HG02642 (cell line): ENCODE results near the gene CHKA.

Experiments
- ATAC-seq: cut with Tn5 transposase; IDR thresholded peaks from one replicate; pipeline ENCODE4 v1.9.1; 2021; ENCODE audit warnings: mild to moderate bottlenecking; ENCODE audit not compliant: unreplicated experiment, poor library complexity

Gene CHKA

GRCh38 chr11:68050371-68050841, 70.8 kb downstream of the CHKA start:
- ATAC-seq = no peak

GRCh38 chr11:68049509-68050370, 71.4 kb downstream of the CHKA start:
- no peak for ATAC-seq

GRCh38 chr11:68048681-68049508, 72.3 kb downstream of the CHKA start:
- no peak for ATAC-seq

- ATAC-seq = no peak
Observed at GRCh38 chr11:68047437-68048290, 73.5 kb downstream of the CHKA start.

GRCh38 chr11:68044898-68045351, 76.3 kb downstream of the CHKA start:
- no peak for ATAC-seq

GRCh38 chr11:68044145-68044813, 76.9 kb downstream of the CHKA start:
- no peak for ATAC-seq

- ATAC-seq = no peak
Observed at GRCh38 chr11:68043349-68044144, 77.6 kb downstream of the CHKA start.

GRCh38 chr11:68043029-68043348, 78.2 kb downstream of the CHKA start:
- no peak for ATAC-seq

GRCh38 chr11:68042219-68043028, 78.8 kb downstream of the CHKA start:
- no peak for ATAC-seq

GRCh38 chr11:68041617-68042218, 79.5 kb downstream of the CHKA start:
- no peak for ATAC-seq

GRCh38 chr11:68040957-68041591, 80.1 kb downstream of the CHKA start:
- peak; percentile 1 for ATAC-seq

- ATAC-seq = peak; percentile 52
Observed at GRCh38 chr11:68040101-68040956, 80.9 kb downstream of the CHKA start.

- peak; percentile 2 for ATAC-seq
Observed at GRCh38 chr11:68039526-68040086, 81.6 kb downstream of the CHKA start.

- ATAC-seq = peak; percentile 52
Observed at GRCh38 chr11:68038718-68039525, 82.3 kb downstream of the CHKA start, which contains the start of gene TCIRG1. TCIRG1 (plus strand) TSS chr11:68039025; CDS start chr11:68041272, 2,247 bp downstream.

GRCh38 chr11:68038226-68038717, 82.9 kb downstream of the CHKA start:
- no peak for ATAC-seq
